ENCODE data around the gene ARHGEF9.
"Not testable (repeated sequence)": the region's sequence is repeated elsewhere in the genome, so short reads cannot be mapped to it uniquely, and the experiment has no call there.

The ARHGEF9 gene

DNA sequence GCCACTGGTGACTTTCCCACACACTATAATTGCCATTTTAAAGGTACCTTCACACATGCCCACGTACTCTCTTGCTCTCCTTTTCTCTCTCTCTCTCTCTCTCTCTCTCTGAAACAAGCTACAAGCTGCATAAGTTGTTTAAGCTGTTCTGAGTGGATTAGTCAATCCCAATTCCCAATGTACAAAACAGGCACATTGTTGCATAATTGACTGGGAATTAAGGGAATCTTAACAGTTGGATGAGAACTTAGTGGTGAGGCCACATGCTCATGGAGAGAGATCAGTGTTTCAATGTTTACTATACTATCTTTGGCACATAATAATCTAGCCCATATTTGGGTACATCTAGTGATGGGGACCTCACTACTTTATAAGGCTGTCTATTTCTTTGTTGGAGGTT lies 123.3 kb downstream of the ARHGEF9 start:
- DNase-seq (ENCODE audit: low read depth, low spot score): no peak

DNA sequence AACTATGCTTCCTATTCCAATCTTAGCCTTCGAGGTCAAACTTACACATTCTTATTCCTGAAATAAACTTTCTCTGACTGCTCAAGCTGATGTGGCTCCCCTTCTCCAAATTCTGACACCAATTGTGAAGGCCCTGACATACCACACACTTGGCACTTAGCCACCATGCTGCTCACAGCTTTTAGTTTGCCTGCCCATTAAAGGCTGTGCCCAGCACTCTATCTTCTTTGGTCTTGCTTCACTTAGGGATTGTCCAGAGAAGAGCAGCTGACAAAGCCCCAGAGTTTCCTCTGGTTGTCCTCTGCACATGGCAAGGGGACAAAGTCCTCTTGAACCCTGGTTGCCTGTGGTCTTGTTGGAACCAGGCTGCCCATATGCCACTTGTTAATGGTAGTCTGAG lies 126.1 kb downstream of the ARHGEF9 start:
- no peak for DNase-seq (ENCODE audit: low read depth, low spot score)

DNA sequence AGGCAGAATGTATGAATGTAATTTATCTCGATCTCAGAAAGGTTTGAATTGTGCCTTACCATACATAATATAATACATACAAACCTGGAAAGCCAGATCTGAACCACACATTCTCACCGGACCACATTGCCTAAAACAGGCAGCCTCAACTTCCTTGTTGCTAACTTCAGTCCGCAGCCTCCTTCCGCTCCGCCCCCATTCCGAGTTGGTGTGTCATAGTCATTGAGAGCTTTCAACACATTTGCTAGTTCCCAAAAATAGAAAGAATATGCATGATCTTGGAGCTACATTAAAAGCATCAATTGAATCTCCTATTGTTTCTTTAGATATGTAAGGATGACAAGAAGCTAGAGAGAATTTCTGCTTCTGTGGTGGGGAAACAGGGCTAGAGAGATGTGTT lies 127.2 kb downstream of the ARHGEF9 start:
- no peak for DNase-seq (ENCODE audit: low read depth, low spot score)

DNA sequence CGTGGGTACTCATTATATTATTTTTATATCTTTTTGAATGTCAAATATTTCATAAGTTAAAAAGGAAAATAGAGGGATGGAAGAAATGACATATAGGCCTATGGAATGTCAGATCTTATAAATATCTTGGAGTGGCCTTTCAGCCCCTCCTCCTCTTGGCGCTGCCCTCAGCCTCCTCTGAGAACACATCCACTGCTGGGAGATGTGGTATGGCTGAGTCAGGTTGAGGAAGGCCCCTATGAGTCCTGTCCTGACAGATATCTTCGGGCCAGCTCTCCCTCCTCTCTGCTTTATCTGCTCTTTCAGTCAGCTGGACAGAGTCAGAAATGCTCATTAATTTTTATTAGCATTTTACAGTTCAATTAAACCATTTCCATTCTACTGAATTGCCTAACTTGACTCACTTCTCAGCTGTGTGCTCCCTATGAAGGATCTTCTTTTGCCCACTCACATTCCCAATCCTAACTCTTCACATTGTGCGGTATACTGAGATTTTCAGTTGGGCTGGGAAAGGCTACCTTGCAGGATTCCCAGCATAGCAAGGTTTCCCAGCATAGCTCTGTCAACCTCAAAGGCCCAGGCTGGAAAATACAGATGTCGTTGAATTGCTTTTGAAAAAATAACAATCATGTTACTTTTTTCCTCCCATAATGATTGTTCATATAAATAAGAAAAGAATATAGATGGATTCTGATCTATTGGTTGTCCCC lies 128.0 kb downstream of the ARHGEF9 start:
- peak; percentile 5 for DNase-seq (ENCODE audit: low read depth, low spot score)

DNA sequence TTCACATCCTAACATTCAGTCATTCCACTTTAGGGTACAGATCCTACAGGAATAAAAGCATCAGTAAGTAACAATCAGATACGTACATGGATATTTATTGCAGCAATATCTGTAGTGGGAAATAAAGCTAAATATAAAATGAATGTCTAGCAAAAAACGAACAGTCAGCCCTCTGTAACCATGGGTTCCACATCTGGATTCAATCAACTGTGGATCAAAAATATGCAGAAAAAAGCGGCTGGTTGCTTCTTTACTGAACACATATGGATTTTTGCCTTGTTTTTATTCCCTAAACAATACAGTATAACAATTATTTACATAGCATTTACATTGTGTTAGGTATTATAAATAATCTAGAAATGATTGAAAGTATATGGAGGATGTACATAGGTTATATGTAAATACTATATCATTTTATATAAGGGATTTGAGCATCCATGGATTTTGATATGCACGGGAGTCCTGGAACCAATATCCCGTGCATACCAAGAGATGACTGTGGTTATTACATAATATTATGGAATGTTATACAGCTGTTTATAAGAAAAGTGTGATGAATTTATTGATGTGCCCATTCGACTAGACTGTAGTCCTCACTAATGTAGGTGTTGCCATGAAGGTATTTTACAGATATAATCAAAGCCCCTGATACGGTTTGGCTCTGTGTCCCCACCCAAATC lies 132.8 kb downstream of the ARHGEF9 start:
- no peak for DNase-seq (ENCODE audit: low read depth, low spot score)

DNA sequence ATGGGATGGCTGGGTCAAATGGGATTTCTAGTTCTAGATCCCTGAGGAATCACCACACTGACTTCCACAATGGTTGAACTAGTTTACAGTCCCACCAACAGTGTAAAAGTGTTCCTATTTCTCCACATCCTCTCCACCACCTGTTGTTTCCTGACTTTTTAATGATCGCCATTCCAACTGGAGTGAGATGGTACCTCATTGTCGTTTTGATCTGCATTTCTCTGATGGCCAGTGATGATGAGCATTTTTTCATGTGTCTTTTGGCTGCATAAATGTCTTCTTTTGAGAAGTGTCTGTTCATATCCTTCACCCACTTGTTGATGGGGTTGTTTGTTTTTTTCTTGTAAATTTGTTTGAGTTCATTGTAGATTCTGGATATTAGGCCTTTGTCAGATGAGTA lies 139.3 kb downstream of the ARHGEF9 start:
- not testable (repeated sequence) for DNase-seq (ENCODE audit: low read depth, low spot score)

DNA sequence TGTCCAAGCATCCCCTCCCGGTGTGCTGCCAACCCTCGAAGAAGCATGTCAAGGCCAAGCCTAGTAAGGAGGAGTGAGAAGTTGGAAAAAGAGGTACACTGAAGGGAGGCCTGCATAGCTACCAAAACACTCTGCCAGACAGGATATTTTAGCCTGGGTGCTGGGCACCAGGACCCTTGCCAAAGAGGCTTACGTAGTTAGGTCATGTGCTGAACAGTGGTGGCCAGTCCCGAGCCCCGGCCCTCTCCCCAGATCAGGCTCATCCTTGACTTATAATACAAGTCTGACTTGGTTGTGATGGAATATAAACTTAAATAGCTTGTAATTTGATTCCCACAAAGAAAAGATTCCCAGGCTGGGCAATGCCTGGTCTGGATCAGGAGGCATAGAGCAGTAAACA lies 149.3 kb downstream of the ARHGEF9 start:
- DNase-seq (ENCODE audit: low read depth, low spot score): no peak

DNA sequence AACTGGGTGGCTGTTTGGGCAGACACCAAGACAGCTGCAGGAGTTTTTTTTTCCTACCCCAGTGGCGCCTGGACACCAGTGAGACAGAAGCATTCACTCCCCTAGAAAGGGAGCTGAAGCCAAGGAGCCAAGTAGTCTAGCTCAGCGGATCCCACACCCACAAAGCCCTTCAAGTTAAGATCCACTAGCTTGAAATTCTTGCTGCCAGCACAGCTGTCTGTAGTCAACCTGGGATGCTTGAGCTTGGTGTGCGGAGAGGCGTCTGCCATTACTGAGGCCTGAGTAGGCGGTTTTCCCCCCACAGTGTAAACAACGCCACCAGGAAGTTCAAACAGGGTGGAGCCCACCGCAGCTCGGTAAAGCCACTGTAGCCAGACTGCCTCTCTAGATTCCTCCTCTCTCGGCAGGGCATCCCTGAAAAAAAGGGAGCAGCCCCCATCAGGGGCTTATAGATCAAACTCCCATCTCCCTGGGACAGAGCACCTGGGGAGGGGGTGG lies 171.4 kb downstream of the ARHGEF9 start:
- peak; percentile 10 for DNase-seq (ENCODE audit: low read depth, low spot score)

DNA sequence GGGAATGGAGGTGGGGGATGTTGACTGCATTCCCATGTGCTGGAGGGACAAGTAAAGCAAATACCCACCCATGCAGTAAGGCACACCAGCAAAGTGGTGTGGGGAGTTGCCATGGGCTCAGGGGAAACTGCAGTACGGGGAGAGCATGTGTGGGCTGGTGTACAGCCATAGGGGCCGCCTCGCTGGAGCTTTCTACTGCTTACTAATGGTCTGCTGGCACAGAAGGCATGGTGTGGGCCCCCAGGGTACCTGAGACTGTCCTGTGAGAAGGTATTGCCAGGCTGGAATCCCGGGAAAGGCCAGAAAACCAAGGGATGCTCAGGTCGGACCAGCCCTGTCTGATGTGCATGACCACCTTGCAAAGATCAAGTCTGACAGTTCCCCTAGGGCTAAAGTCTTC lies 199.1 kb downstream of the ARHGEF9 start:
- DNase-seq (ENCODE audit: low read depth, low spot score): no peak

Data from ELF-1 (cell line).